Stimulated activated CD4-positive, alpha-beta T cell treated with anti-CD3 and anti-CD28 coated beads, TNF-alpha, amount 100 ng/mL, for 1 hour (primary cell): ENCODE data around the gene LSR.
"Not testable (repeated sequence)": the region's sequence is repeated elsewhere in the genome, so short reads cannot be mapped to it uniquely, and the experiment has no call there.

ENCODE experiments used
- DNase-seq, 3 donors: peaks; one replicate each; pipeline ENCODE4 v3.0.0-alpha.2; 2020; ENCODE audit warnings: low read depth in 3 of 3, low spot score in 1 of 3

Gene LSR

DNA sequence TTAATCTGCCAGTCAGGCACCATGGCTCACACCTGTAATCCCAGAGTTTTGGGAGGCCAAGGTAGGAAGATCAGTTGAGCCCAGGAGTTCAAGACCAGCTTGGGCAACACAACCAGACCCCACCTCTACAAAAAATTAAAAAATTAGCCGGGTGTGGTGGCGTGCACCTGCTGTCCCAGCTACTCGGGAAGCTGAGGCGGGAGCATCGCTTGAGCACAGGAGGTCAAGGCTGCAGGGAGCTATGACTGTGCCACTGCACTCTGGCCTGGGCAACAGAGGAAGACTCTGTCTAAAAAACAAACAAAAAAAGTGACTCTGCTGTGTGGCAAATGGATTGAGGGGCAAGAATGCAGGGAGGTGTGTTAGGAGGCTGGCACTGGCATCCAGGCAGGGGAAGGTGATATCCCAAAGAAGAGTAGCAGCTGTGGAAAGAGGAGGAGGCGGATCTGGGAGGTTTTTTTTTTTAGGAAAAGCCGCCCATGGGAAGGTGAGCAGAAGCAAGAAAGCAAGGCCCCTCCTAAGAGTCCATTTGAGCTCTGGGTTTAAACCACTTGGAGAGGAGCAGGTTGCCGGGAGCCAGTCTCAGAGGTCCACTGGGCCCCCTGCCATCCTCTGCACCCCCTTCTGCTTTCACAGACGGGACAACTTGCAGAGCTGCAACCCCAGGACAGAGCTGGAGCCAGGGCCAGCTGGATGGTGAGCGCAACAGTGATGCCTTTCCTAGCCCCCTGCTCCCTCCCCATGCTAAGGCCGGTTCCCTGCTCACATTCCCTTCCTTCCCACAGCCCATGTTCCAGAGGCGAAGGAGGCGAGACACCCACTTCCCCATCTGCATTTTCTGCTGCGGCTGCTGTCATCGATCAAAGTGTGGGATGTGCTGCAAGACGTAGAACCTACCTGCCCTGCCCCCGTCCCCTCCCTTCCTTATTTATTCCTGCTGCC, 35.6 kb downstream of the LSR start:
- DNase-seq, result no peak

DNA sequence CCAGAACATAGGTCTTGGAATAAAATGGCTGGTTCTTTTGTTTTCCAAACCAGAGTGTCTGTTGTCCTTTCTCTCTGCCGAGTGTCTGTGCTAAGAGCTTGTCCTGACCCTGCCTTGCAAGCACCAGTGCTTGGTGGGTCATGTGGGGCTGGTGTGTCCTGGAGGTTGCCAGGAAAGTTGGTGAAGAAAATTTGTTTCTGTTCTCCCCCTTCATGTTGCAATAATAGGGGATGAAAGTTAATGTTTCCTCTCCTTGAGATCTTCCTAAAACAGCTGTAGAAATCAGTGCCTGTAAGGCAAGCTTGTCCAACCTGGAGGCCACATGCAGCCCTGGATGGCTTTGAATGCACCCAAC, 36.3 kb downstream of the LSR start:
- DNase-seq, result no peak

DNA sequence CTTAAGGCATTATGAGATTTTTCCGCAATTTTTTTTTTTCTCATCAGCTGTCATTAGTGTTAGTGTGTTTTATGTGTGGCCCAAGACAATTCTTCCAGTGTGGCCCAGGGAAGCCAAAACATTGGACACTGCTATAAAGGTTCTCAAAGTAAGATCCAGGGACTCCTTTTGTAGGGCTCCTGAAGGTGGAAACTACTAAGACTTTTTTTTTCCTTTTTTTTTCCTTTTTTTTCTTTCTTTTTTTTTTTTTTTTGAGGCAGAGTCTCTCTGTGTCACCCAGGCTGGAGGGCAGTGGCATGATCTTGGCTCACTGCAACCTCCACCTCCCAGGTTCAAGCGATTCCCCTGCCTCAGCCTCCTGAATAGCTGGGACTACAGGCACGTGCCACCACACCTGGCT, 36.7 kb downstream of the LSR start:
- not testable (repeated sequence) for DNase-seq

DNA sequence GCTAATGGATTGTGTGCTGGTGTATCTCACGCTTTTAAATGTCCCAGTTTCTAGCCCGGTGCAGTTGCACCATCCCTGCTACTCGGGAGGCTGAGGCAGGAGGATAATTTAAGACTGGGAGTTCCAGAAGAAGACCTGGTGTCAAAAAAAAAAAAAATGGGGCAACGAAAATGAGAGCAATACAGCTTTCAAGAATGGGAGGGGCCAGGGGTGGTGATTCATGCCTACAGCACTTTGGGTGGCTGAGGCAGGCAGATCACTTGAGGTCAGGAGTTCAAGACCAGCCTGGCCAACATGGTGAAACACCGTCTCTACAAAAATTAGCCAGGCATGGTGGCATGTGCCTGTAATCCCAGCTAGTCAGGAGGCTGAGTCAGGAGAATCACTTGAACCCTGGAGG, 37.3 kb downstream of the LSR start:
- DNase-seq, result not testable (repeated sequence)

DNA sequence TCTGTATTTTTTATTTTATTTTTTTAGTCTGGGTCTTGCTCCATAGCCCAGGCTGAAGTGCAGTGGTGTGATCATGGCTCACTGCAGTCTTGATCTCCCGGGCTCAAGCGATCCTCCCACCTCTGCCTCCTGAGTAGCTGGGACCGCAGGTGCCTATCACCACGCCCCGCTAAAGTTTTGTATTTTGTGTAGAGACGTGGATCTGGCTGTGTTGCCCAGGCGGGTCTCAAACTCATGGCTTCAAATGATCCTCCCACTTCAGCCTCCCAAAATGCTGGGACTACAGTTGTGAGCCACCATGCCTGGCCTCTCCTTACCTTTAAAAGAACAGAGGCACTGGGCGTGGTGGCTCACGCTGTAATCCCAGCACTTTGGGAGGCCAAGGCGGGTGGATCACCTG, 38.9 kb downstream of the LSR start:
- no peak for DNase-seq

DNA sequence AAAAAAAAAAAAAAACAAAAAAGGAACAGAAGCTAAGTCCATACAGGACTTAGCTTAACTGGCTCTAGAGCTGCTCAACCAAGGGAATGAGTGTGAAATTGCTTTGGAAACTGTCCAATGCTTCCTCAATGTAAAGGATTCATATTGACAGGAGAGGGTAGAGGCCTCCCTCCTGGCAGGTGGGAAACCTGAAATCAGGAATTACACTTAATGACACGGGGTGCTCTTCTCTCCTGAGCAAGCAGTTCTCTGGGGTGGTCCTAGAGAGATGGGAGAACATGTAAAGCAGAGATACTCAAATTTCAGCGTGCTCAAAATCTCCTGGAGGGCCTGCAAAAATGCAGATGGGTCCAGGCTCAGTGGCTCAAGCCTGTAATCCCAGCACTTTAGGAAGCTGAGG, 39.5 kb downstream of the LSR start:
- DNase-seq, result no peak

DNA sequence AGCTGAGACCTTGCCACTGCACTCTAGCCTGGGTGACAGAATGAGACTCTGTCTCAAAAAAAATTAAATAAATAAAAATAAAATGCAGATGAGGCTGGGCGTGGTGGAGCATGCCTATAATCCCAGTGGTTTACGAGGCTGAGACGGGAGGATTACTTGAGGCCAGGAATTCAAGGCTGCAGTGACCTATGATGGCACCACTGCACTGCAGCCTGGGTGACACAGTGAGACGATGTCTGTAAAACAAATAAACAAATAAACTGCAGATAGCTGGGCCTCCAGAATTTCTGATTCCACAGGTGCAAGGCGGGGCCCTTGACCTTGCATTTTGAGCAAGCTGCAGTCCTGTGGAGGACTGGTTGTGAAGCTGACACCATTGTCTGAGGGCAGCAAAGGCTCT, 40.1 kb downstream of the LSR start:
- DNase-seq, result no peak

DNA sequence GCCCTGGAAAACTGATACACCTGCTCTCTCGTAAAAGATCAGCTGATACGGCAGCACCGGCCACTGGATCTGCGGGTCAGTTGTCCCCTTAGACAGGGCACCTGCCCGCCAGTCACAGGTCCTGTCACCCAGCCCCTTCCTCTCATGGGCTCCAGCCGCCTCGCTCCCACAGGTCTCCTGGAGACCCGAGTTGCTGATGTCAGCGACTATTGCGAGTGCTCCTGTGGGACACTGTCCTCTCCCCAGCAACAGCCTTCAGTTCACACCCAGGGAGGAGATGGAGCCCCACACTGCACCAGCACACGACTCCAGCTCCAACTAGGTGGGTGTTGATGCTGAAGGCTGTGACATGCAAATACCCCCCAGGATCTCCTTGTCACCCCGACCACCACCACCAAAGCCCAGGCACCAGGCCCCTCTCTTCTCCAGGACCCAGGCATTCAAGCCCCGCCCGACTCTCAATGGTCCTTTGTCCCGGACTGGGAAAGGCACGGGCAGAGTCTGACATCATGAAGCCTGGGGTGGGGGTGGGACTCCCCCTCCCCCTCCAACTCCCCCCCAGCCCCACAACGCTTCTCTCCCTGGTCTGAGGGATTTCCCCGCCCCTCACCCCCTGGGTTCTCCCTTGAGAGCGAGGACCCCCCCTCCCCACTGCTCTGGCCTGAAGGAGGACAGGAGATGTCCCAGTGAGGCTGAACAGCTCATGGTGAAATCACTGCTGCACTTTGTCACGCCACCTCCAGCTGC, 41.8 kb downstream of the LSR start:
- DNase-seq, result no peak

DNA sequence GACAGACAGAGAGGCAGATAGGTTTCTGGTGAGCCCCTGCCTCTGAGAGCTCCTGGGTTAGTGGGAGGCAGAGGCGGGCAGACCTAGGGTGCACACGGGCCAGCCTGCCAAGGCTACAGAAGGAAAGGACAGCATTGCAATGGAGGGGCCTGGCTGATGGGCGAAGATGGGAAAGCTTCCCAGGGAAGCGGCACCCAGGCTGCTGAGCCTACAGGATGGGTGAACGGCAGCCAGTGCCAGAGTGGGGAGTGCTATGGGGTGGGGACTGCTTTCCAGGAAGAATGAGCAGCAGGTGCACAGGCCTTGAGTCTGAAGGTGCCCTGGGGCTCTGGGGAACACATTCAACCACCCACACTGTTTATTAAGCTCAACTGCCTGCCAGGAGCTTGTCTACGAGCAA, 42.5 kb downstream of the LSR start:
- no peak for DNase-seq

DNA sequence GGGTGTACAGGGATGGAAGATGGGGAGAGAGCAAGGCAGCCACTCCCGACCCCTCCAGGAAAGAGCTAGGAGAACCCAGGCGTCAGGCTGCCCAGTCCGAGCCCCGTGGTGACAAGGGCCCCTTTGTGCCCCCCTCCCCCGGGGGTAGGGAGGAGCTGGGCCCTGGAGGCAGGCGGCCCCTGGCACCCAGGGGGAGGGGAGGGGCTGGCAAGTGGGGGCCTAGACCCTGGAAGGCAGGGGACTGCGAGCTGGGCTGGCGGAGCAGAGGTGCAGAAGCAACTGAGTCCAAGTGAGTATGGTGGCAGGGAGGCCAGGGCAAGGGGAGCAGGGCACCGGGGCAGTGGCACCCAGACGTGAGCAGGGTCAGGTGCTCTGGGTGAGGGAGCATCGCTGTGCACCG, 43.1 kb downstream of the LSR start, which contains the start of gene MAG:
Gene MAG, plus strand, starts transcription at position 246 of the 400 bp plus-strand sequence. CDS start 3,248 bp downstream, outside the sequence.
- DNase-seq, result no peak

DNA sequence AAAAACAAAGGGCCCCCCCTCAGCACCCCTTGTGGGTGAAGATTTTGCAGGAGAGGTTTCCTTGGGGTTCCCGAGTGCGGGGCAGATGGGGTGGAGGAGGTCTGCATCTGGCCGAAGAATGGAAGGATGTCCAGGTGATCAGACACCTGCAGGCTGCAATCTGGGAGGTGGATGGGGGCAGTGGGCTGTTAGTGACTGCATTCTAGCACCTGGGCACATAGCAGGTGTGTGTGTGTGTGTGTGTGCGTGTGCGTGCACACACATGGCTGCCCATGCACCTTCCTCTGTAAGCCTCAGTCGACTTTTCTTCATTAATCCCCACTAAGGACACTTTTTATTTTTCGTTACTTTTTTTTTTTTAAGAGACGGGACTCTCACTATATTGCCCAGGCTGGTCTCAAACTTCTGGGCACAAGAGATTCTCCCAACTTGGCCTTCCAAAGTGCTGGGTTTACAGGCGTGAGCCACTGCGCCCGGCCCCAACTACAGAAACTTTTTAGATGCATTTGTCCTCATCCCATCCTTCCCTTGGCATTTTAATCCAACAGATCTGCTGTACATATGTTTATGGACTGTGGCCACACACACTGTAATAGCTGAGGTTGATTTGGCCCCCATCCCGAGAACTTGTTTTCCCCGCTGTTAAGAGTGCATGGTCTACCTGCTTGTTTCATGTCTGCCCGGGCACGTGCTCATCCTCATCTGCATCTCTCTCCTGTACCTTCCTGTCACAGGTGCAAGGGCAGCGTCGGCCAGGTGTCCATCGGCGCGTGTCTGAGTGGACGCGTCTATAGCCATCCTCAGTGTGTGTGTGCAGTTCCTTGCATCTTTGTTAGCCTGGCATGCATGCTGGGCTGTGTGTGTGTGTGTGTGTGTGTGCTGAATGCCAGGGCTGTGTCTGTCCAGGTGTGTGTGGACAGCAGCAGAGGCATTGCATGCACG, 43.9 kb downstream of the LSR start:
- DNase-seq, result no peak

DNA sequence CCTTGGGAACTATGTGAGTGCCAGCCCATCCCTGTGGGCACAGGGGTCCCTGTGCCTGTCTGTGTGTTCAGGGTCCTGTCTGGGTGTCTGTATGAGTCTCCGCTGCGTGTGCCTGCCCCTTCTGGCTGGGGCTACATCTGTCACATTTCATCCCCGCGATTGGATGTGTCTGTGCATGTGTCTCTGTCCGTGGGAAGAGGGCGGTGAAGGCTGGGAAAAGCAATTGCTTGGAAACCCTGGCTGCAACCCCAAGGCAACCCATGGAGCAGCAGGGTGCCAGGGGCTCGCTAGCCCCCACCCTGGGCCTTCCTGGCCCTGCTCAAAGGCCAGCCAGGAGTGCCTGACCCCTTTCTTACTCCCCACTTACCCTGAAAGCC, 44.5 kb downstream of the LSR start:
- no peak for DNase-seq

DNA sequence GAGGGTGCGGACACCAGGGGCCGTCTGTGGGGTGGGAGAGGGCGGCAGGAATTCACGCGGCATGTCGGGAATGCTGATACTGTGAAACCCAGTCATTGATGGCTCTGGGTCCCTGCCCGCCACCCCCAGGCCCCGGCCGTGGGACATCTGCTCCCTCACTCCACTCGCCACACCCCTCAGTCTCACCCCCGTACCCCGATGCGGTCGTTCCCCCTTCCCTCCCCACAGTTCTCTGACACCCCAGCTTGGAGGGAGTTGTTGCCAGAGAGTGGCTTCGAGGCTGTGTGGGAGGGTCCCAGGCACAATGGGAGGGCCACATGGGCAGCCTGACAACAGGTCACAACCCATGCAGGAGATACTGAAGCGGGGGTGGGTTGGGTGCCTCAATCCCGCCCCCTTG, 45.0 kb downstream of the LSR start:
- DNase-seq, result no peak

DNA sequence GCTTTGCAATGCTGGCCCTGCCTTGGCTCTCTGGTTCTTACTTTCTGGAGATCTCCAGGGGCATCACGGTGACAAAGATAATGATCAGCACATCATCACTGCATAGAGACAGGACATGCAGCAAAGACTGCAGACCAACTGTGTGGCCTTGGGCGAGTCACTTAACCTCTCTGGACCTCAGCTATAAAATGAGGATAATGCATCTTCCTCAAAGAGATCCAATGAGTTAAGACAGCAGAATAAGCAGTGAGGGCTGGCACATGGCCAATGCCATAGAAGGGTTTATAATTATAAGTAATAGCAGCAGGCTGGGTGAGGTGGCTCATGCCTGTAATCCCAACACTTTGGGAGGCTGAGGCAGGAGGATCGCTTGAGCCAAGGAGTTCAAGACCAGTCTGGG, 45.5 kb downstream of the LSR start:
- no peak for DNase-seq

DNA sequence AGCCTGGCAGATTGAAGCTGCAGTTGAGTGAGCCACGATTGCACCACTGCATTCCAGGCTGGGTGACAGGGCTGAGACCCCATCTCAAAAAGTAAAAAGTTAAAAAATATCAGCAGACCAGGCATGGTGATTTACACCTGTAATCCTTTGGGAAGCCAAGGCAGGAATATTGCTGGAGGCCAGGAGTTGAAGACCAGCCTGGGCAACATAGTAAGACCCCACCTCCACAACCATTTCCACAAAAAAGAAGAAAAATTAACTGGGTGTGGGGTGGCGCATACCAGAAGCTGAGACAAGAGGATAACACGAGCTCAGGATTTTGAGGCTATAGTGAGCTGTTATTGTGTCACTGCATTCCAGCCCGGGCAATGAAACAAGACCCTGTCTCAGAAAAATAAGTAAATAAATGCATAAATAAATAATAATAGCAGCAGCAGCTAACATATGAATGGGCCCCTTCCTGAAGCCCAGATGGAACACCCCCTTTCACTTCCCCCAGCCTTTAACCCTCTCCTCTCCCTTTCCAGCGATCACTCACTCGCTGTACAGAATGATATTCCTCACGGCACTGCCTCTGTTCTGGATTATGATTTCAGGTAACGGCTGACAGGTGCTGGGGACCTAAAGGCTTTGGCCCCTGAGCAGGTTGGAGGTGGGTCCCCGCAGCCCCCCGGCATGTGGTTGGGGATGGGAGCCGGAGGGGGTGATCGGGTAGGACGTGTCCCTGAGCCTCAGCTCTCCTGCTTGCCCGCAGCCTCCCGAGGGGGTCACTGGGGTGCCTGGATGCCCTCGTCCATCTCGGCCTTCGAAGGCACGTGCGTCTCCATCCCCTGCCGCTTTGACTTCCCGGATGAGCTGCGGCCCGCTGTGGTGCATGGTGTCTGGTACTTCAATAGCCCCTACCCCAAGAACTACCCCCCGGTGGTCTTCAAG, 46.3 kb downstream of the LSR start:
- no peak for DNase-seq

DNA sequence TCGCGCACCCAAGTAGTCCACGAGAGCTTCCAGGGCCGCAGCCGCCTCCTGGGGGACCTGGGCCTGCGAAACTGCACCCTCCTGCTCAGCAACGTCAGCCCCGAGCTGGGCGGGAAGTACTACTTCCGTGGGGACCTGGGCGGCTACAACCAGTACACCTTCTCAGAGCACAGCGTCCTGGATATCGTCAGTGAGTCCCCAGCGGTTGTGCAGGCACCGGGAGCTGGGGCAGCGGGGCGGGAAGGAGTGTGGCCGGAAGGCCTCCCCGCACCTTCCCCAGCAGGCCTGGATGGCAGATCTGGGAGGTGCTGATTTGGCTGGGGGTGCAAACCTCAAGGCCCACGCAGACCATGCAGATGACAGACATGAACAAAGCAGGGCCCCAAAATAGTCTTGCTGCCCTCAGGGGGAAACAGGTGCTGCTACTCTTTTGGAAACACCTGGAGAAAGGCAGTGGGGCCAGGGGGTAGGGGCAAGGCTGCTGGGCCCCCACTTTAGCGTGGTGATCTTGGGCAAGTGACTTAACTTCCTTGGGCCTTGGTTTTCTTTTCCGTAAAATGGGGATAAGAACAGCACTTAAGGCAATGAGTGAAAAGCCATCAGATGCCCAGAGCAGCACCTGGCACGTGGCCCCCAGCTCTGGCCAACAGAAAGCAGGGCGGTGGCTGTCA, 47.1 kb downstream of the LSR start:
- DNase-seq, result peak in 1 of 3 donors; percentile 13

DNA sequence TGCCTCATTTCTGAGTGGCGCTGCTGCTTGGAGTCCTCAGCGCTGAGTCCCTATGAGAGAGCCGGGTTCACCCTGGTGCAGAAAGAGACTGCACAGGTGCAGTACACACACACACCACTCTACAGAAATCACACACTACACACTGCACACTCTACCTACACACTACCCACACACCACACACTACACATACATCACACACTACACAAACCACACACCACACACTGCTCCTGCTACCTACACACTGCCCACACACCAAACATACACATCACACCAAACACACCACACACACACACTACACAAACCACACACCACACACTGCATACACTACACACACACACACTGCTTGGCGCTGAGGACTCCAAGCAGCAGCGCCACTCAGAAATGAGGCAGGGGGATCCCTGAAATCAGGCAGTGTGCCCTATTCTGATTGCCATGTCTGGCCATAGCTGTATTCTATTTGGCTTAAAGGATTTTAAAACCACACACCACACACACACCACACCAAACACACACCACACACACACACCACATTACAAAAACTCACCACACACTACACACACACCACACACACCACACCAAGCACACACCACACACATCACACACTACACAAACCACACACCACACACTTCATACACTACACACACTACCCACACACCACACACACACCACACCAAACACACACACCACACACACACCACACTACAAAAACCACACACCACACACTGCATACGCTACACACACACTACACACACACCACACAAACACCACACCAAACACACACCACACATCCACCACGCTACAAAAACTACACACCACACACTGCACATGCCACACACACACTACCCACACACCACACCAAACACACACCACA, 48.1 kb downstream of the LSR start:
- no peak for DNase-seq

DNA sequence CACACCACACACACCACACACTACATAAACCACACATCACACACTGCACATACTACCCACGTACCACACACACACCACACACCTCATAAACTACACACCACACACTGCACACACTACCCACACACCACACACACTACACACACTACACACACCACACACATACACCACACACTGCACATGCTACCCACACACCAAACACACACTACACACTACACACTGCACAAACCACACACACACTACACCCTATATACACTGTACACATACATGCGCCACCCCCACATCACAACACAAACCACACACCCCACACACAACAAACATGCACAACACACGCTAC, 48.7 kb downstream of the LSR start:
- no peak for DNase-seq

DNA sequence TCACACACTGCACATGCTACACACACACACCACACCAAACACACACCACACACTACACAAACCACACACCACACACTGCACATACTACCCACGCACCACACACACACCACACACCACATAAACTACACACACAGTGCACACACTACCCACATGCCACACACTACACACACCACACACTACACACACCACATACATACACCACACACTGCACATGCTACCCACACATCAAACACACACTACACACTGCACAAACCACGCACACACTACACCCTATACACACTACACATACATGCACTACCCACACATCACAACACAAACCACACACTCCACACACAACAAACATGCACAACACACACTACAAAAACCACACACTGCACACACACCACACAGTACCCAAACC, 49.1 kb downstream of the LSR start:
- no peak for DNase-seq
